Erythroblast (primary cell): Measurements from ENCODE around the gene AEN.

Experiments used
- DNase-seq, 2 experiments: peaks; one replicate each; lab custom pipeline; 2025; lab: John Stamatoyannopoulos, UW
- GATA1 ChIP-seq: IDR thresholded peaks from 2 replicates; pipeline ENCODE4 v1.6.1; 2011; ENCODE audit warnings: low read depth, mild to moderate bottlenecking, control low read depth, low read length, moderate library complexity
- POLR2A ChIP-seq: IDR thresholded peaks from 2 replicates; pipeline ENCODE4 v1.6.1; 2011; ENCODE audit warnings: mild to moderate bottlenecking, low read length

The AEN gene

GRCh38 chr15:88619796-88620195 lies 1.3 kb upstream of the AEN start:
- no peak for DNase-seq
- no peak for TF ChIP-seq GATA1
- no peak for TF ChIP-seq POLR2A

- peak; percentile 83 to 88 for DNase-seq
- TF ChIP-seq POLR2A (peak; percentile 62), GATA1 (no peak)
Observed at GRCh38 chr15:88621789-88622604, 857 bp downstream of the AEN start.

GRCh38 chr15:88622605-88622975 lies 1.4 kb downstream of the AEN start:
- DNase-seq, result no peak
- no peak for TF ChIP-seq GATA1
- no peak for TF ChIP-seq POLR2A

GRCh38 chr15:88623061-88623460 lies 1.9 kb downstream of the AEN start:
- peak; percentile 33 to 79 for DNase-seq
- no peak for TF ChIP-seq GATA1
- TF ChIP-seq POLR2A, result no peak

- DNase-seq, result peak in 1 of 2 experiments; percentile 31
- TF ChIP-seq GATA1 (no peak), POLR2A (no peak)
Observed at GRCh38 chr15:88623632-88624031, 2.5 kb downstream of the AEN start.

GRCh38 chr15:88624156-88624970 lies 3.2 kb downstream of the AEN start:
- peak; percentile 60 to 75 for DNase-seq
- no peak for TF ChIP-seq GATA1
- TF ChIP-seq POLR2A, result no peak

GRCh38 chr15:88624971-88625490 lies 3.9 kb downstream of the AEN start:
- no peak for TF ChIP-seq GATA1
- no peak for TF ChIP-seq POLR2A
- peak in 1 of 2 experiments; percentile 21 for DNase-seq

GRCh38 chr15:88625943-88626741 lies 5.0 kb downstream of the AEN start:
- TF ChIP-seq POLR2A (no peak), GATA1 (no peak)

GRCh38 chr15:88627463-88627862 lies 6.3 kb downstream of the AEN start:
- TF ChIP-seq POLR2A (no peak), GATA1 (no peak)
- DNase-seq, result peak; percentile 39 to 41

More at GRCh38 chr15:88625943-88626741, 5.0 kb downstream of the AEN start:
- DNase-seq, result no peak

GRCh38 chr15:88628018-88628654 lies 7.0 kb downstream of the AEN start:
- DNase-seq, result peak; percentile 90 to 98
- TF ChIP-seq POLR2A, result peak; percentile 57
- peak; percentile 63 for TF ChIP-seq GATA1

GRCh38 chr15:88629071-88629470 lies 7.9 kb downstream of the AEN start:
- TF ChIP-seq POLR2A (no peak), GATA1 (no peak)

GRCh38 chr15:88630141-88630721 lies 9.1 kb downstream of the AEN start:
- peak; percentile 22 to 52 for DNase-seq
- TF ChIP-seq POLR2A (no peak), GATA1 (no peak)

More at GRCh38 chr15:88629071-88629470, 7.9 kb downstream of the AEN start:
- no peak for DNase-seq
